HG03066 (cell line): ENCODE measurements around the gene KRT6A.

ENCODE experiments used
- ATAC-seq: cut with Tn5 transposase; IDR thresholded peaks from one replicate; pipeline ENCODE4 v1.9.1; 2021; ENCODE audit warnings: low read depth; ENCODE audit not compliant: unreplicated experiment

The KRT6A gene

DNA sequence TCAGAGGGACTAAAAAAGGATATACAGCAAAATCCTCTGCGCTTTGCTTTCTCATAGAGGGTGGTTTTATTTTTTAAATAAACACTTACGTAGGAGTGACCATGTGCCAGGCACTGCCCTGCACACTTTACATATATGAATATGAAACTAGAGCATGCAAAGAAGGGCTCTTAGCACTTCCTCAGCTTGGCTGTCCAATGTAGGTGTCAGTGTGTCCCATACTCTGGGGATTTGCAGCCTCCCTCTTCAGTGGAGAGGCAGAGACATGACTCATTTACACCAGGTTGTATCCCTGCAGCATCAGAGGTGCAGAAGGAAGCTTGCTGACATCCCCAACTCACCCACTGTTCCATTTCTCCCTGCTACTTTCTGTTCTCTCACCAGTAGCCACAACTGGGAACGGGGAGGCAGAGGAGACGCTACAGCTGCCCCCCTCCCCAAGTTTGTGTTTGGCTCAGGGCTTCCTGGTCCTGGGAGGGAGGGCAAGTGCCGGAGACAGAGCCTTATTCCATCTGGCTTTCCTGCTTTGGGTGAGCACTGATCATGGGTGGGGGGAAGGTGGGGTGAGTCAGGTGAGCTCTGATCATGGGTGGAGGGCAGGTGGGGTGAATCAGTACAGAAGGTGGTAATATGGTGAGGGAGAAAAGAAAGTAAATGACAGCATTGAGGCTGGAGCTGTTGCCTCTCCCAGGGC lies 32.0 kb upstream of the KRT6A start:
- ATAC-seq, result no peak

DNA sequence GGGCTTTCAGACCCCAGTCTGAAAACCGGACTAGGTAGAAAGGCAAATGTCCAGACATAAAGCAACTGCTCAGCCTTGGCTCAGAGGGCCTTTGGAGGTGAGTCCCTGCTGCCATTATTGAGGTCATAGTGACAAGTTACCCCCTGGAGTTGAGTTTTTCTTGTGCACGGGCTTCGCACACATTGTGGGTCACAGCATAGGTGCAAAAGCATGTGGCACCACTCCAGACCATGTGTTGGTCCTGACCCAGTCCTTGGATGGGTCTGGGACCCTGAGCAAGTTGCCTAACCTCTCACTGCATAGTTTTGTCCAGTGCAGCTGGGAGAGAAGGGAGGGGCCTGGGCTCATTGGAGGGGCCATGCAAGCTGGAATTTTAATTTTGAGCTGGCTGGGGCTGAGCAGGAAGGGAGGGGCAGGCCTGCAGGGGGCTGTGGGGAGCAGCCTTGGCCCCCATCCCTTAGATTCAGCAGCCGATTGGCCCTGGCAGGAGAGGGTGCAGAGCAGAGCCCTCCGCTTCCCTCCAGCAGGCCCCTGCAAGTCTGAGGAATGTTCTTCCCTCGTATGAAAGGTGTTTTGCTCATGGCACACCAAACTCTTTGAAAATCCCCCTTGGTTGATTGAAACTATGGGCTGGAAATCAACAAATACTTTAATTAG lies 31.3 kb upstream of the KRT6A start:
- no peak for ATAC-seq

DNA sequence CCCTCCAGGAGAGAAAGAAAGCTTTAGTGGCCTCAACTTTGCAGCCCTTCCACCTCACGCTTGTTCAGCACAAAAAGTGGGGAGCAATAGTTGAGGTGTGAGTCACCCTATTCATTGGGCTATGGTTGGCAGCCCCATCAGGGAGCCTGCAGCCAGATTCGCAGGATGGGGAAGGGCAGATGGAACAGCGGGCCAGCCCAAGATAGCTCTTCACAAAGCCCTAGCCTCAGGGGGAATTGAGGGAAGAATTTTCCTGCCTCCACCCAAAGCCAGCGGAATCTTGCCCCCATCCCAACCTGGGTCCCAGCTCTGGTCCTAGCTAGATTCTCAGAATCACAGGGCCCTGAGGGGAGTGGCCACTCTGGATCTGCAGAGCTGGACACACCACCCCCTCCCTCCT lies 30.8 kb upstream of the KRT6A start:
- no peak for ATAC-seq

DNA sequence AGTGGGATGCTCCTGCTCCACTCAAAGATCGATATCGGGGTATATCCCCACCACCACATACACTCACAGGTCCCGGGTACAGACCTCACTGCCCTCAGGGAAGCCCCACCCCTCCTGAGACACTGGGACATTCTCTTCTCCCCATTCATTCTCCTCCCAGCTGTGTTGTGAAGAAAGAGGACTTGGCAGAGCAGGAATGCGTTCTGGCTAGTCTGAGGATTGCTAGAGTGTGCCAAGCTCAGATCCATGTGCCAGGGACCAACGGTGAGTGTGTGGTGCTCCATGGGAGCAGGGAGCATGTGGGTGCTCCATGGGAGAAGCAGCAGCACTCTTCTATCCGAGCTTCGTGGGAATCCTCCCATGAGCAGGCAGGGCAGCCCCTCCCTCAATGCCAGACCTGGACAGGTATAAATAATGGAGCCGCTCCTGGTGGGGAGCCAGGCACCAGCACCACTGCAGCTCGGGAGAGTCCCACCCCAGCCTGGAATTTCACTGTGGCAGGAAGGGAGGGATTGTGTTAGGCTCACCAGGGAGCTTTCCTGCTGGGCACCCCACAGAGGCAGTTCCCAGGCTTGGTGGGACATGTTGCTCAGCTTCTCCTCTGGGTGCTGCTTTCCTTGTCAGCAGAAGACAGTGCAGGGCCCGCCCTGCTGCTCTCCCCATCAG lies 29.4 kb upstream of the KRT6A start:
- ATAC-seq, result no peak

DNA sequence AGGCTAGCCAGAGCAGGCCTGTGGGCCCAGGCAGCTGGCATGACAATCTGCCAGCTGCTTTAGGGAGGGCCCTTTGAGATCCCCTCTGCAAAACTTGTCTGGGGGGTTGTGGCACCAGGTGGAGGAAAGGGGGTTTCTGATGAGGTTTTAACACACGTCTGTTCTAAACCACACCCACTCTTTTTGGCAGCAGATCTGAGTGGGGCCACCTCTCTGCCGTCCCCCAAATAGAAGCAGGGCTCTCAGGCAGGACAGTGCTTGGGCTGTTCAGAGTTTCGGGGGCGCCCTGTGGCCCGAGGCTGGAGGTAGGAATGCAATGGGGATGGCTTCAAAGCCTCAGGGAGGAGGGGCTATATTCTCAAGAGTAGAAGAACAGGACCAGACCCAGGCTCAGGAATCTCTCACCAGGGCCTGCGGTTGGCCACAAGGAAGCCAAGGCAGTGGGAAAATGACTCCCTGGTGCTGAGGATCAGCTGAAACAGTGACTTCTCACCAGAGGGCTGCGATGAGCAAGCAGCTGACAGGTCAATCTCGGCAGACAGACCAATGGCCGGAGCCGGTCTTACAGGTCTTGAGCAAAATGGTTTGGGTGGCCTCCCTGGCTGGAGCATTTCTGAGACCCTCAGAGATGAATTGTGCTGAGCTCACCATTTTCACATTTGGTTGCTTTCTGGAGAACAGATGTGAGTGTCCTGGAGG lies 28.7 kb upstream of the KRT6A start:
- ATAC-seq, result no peak

DNA sequence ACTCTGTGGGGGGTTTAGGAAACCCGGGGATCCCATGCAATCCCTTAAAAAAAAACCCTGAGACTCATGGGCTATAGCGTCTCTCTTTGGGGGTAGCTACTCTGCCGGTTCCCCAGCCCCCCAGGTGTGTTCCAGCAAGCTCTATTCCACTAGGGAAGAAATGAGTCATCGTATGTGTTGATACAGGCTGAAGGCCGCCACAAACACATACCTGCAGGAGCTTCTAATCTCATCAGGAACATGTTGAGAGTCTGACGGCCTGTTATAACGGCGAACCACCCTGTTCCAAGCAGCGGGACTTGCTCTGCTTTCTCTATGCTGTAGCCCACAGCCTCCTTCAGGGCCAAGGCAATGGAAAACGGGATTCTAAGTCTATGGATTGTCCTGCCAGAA lies 28.1 kb upstream of the KRT6A start:
- ATAC-seq, result no peak

DNA sequence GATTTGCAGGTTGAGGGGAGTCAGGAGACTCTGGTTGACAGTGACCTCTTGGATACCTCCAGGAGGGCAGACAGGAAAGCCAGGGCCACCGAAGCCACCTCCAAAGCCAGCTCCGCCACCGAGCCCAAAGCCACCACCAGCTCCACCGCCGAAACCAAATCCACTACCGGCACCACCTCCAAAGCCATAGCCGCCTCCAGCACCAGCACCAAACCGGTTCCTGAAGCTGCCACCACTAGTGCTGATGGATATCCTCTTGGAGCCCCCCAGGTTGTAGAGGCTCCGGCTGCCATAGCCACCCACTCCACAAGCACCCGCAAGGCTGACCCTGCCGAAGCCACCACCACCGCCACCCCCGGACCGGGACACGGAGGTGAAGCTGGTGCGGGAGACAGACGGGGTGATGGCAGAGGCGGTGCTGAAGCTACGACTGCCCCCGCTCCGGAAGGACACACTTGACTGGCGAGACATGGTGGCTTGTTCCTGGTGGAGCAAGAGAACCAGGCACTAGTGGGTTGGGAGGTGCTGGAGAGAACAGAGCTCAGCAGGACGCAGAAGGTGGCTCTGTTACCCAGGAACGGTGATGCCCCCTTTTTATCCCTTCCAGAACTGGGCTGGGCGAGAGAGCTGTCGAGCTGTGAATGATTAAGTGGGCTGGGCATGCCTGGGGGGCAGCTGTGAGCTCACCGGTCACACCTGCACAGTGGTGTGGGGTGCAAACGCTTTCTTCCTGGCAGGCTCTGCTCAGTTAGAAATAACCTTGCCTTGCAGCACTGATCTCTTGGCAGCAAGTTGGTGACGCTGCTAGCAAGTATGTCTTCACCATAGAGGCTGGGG lies 27.0 kb upstream of the KRT6A start, which contains the start of gene KRT5:
Gene KRT5, minus strand, starts transcription at position 569 of the 837 bp plus-strand sequence. Its CDS starts 98 bp downstream, at position 471.
- no peak for ATAC-seq

DNA sequence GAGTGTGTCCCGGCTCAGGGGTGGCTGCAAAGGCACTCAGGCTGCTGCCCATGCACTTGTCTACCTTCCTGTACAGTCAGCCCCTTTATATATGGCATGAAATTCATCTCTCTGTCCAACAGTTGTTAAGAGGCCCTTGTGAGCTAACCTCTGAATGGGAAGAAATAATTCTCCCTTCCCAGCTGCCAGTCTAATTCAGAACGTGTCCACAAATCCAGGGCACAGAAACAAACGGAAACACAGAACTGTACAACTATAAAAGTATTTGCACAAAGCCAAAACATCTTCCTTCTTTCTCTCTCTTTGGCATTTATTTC lies 26.3 kb upstream of the KRT6A start:
- no peak for ATAC-seq

DNA sequence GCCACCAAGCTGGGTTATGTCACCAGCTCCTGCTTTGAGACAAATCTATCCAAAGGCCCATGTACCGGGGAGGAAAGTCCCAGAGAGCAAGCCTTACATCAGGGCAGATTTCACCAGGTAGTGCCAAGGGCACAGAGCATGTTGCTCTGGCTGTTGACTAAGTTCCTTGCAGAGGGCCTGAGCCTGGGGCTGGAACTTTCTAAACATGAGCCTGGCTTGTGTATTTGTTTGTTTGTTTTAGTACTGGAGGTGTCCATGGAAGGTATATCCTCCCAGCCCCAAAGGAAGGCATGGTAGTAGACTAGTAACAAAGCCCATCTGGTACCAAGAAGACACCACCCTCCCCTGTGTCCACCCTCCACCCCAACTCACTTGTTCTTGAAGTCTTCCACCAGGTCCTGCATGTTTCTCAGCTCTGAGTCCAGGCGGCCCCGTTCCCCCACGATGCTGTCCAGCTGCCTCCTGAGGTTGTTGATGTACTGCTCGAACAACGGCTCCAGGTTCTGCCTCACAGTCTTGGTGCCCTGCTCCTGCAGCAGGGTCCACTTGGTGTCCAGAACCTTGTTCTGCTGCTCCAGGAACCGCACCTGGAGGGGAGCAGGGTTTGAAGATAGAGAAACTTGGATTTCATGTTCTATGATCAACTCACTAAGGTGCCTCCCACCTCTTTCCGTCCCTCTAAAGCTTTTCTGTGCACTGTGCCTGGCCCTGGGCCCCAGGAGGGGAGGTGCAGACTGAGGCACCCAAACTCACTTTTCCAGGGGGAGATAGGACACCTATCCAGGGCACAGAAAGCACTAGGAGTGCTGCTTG lies 25.7 kb upstream of the KRT6A start:
- ATAC-seq, result no peak

DNA sequence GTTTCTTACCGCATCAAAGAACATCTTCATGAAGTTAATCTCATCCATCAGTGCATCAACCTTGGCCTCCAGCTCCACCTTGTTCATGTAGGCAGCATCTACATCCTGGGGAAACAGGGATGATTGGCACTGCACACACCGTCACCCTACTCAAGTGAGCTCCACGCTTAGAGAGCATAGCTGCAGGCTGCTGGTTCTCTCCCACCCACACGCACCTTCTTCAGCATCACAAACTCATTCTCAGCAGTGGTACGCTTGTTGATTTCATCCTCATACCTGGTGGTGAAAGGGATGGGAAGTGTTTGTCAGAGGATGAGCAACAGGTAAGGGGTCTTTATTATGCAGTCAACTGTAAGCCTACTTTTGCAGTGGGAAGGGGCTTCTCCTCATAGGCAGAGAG lies 24.8 kb upstream of the KRT6A start:
- no peak for ATAC-seq

DNA sequence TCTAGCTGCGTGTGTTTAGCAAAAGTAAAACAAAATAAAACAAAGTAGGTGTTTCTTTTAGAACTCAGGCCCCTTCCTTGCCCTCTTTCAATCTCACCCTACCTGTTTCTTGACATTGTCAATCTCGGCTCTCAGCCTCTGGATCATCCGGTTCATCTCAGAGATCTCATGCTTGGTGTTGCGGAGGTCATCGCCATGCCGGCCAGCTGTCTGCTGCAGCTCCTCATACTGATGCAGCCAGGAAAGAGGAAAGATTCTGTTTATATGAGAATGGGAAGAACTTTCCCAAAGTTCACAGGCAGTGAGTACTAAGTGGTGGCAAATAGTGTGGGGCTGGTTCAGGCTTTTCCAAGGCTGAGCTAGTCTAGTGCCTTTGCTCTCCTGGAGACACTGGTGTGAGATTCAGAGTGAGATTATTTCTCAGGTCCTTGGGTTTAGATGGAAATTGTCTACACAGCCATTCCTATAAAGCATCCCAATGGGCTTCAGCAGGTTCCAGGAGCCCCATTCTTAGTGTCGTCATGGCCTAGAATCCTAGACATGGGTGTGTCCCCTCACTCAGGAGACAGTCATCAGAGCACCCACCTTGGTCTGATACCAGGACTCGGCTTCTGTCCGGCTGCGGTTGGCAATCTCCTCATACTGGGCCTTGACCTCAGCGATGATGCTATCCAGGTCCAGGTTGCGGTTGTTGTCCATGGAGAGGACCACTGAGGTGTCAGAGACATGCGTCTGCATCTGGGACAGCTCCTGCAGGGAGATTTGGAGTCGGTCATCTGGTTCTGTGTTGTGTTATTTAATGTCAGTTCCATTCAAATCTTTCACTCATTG lies 24.2 kb upstream of the KRT6A start:
- no peak for ATAC-seq

DNA sequence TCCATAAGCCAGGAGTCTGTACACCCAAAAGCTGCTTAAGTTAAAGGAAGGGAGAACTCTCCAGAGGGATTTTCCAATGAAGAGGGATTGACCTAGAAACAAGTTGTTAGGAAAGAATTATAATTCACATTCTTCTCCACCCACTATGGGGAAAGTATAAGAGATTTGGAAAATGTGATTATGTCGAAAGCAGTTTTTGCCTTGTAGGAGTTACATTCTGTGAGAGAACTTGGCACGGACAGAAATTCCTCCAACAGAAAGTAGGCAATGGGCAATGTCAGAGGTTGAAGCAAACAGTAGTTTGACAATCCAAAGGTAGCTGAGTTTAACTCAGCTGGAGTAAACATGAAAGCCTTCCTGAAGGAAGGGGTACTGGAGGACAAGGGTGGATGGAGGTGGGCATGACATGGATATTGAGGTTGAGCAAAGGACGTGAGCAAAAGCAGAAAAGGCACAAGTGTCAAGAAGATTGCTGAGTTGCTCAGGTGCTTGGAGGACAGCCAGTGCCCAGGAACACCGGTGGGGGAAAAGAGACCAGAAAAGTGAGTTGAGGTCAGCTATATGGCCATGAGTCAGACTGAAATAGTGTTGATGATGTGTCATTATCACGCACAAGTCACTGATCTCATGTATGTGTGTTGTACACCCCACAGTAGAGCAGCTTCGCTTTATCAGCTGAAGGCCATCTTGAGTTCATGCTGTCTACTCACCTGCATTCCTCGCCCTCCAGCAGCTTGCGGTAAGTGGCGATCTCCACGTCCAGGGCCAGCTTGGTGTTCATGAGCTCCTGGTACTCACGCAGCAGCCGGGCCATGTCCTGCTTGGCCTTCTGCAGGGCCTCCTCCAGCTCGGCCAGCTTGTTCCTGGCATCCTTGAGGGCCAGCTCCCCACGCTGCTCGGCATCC lies 23.1 kb upstream of the KRT6A start:
- no peak for ATAC-seq

DNA sequence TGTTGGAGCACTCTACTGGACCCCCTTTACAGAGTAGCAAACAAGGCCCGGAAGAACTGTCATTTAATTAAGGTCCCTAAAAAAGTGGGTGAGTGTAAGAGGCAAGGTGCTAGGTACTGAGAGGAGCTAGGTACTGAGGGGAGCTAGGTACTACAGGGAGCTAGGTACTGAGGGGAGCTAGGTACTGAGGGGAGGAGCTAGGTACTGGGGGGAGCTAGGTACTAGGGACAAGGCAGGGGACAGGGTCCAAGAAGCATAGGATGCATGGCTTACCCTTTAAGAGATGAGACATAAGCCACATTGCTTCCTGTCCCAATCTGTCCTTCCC lies 22.2 kb upstream of the KRT6A start:
- no peak for ATAC-seq

DNA sequence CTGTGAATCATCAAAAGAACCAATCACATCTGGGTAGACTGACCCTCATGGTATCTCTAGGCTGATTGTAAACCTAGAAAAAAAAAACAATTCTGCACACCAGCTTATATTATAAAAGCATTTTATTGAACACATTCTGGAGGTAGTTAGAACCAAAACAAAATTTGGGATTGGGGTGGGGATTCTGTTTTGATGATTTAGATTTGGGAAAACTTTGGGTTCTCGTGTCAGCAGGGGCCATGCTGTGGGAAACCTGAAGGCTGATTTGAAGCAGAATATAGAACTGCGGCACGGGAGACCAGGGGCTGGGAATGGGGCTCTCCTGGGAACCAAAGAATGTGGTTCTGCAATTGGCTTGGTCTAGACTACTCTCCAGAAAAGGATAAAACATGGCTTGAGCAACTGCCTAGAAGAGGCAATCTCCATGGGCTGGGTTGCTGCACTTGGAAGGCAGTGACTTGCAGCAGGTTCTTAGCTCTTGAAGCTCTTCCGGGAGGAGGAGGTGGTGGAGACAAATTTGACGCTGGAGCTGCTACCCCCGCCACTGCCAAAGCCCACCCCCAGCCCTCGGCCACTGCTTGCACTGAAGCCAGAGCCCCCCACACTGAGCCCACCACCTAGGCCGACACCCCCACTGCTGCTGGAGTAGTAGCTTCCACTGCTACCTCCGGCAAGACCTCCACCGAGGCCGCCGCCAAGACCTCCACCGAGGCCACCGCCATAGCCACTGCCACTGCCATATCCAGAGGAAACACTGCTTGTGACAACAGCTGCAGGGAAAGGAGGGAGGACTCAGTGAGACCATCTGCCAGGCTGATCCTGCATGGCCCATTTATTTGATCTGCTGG lies 21.6 kb upstream of the KRT6A start:
- ATAC-seq, result no peak

DNA sequence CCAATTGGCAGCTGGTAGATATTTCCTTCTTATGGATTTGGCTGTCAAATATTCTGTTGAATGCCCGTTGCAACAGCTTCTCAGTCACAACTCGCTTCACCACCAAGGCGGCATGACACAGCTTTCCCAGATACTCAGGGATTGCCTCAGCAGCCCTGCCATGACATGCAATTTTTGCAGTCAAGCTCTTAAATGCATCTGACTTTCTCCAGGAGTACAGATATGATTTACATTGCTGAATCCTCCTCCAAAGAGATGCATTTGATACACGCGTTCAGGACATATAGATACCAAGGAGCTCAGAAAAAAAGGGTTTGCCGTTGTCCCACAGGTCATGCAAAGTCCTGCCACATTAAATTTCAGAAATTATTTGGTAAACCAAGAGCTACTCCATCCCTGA lies 20.7 kb upstream of the KRT6A start:
- no peak for ATAC-seq

DNA sequence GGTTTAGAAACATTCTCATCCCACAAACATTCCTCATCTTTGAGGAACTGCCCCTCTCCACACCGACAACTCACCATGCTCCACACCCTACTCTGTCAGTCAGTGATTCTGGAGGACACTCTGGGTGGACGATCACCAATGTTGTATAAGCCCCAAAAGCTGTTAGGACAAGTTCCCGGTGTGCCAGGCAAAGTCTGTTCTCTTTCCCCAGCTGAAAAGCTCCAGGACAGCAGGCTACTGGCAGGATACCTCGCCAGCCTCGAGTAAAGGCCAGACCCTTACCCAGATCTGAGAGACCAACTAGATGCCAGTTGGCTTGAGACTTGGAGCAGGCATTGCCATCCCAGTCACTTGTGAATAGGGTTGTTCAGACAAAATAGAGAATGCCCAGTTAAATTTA lies 15.2 kb upstream of the KRT6A start:
- ATAC-seq, result no peak
